ENCODE data around the gene DIAPH2. TPM values are rescaled to one million over a fixed set of nuclear protein-coding genes. Genes with fewer than 3 reads are reported as not detected.

DIAPH2 gene
- total RNA-seq, 3 donors from 2014 or later = 27.4 to 66.4 (median 30.8) TPM

DNA sequence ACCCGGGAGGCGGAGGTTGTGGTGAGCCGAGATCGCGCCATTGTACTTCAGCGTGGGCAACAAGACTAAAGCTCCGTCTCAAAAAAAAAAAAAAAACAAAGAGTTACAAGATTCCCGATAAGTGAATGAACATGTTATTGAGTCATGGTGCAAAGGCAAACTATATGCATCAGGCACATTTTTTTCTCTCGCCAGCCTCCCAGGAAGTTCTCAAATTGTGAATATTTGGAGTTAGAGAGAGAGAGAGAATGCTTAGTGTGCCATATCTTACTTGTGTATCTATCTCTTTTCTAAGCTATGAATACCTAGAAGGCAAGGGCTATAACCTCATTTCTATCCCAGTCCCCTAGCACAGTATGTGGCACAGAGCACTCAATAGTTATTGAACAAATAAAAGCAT is 599.9 kb downstream of the DIAPH2 start:
- no peak overlapping the region for H3K4me3 ChIP-seq
- H3K27ac ChIP-seq = no peak overlapping the region
- intact Hi-C loops (cut with DNase I; ENCODE audit: low total_unique reads) = no loop called here
- no peaks in the 10 kb centered on the region for H3K4me1 ChIP-seq
- no peaks in the 10 kb centered on the region for H3K36me3 ChIP-seq
- no peak for DNase-seq (ENCODE audit: low spot score in 2 of 2)
- peaks cover 0 to 10% of the 10 kb centered on the region in 2 donors for H3K27me3 ChIP-seq
- no peaks in the 10 kb centered on the region for H3K9me3 ChIP-seq
- no peak for TF ChIP-seq POLR2A (IDR thresholded peaks at IDR 0.05)
- TF ChIP-seq, protein P1, sequence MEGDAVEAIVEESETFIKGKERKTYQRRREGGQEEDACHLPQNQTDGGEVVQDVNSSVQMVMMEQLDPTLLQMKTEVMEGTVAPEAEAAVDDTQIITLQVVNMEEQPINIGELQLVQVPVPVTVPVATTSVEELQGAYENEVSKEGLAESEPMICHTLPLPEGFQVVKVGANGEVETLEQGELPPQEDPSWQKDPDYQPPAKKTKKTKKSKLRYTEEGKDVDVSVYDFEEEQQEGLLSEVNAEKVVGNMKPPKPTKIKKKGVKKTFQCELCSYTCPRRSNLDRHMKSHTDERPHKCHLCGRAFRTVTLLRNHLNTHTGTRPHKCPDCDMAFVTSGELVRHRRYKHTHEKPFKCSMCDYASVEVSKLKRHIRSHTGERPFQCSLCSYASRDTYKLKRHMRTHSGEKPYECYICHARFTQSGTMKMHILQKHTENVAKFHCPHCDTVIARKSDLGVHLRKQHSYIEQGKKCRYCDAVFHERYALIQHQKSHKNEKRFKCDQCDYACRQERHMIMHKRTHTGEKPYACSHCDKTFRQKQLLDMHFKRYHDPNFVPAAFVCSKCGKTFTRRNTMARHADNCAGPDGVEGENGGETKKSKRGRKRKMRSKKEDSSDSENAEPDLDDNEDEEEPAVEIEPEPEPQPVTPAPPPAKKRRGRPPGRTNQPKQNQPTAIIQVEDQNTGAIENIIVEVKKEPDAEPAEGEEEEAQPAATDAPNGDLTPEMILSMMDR (IDR thresholded peaks at IDR 0.05) = no peak

DNA sequence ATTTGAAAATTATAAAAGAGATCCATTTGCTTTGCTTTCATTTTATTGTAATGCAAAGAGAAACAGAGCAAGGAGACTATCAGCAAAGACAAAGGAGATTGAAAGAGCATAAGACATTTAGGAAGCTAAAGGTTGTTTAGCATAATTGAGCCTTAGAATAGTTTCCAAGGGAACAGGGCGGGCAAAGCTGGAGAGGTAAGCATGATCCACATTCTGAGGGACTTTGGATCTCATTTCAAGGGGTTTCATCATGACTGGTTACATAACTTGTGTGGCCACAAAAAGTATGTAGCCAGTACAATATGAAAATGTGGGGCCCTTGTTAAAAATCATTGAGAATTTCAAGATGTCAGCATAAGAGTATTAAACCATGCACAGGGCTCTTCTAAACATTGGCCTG is 605.6 kb downstream of the DIAPH2 start:
- H3K4me1 ChIP-seq = no peaks in the 10 kb centered on the region
- H3K27ac ChIP-seq = no peak overlapping the region
- no peaks in the 10 kb centered on the region for H3K36me3 ChIP-seq
- H3K27me3 ChIP-seq = peaks cover 0 to 10% of the 10 kb centered on the region in 2 donors
- H3K9me3 ChIP-seq = no peaks in the 10 kb centered on the region
- intact Hi-C loops (cut with DNase I; ENCODE audit: low total_unique reads) = no loop called here
- DNase-seq (ENCODE audit: low spot score in 2 of 2) = no peak
- TF ChIP-seq POLR2AphosphoS5 (IDR thresholded peaks at IDR 0.05) (no peak), POLR2A (IDR thresholded peaks at IDR 0.05) (no peak)
- TF ChIP-seq, protein P1 (IDR thresholded peaks at IDR 0.05) = no peak
- no peak overlapping the region for H3K4me3 ChIP-seq

DNA sequence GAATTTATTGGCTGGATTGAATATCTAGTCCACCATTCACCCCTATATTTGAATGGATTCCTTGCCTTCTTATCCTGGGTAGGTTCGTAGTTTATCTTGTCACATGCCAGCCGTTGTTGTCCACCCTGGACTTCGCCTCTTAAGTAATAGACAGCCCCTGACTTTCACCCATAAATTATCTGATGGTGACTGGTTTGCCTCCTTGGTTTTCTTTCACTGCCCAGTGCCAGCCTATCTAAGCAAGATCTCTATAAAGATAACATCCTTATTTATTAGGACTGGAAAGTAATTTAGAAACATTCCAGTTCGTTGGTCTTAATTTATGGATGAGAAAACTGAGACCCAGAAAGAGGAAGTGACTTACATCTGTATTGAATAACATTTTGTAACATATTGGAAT is 609.4 kb downstream of the DIAPH2 start:
- Histone ChIP-seq H3K36me3 (no peaks in the 10 kb centered on the region), H3K27ac (no peak overlapping the region), H3K4me3 (no peak overlapping the region), H3K4me1 (no peaks in the 10 kb centered on the region), H3K27me3 (peaks cover 0 to 5% of the 10 kb centered on the region in 2 donors), H3K9me3 (no peaks in the 10 kb centered on the region)
- TF ChIP-seq, protein P1 (IDR thresholded peaks at IDR 0.05) = no peak
- TF ChIP-seq POLR2AphosphoS5 (IDR thresholded peaks at IDR 0.05) (no peak), POLR2A (IDR thresholded peaks at IDR 0.05) (no peak)
- DNase-seq (ENCODE audit: low spot score in 2 of 2) = no peak
- intact Hi-C loops (cut with DNase I; ENCODE audit: low total_unique reads) = no loop called here

DNA sequence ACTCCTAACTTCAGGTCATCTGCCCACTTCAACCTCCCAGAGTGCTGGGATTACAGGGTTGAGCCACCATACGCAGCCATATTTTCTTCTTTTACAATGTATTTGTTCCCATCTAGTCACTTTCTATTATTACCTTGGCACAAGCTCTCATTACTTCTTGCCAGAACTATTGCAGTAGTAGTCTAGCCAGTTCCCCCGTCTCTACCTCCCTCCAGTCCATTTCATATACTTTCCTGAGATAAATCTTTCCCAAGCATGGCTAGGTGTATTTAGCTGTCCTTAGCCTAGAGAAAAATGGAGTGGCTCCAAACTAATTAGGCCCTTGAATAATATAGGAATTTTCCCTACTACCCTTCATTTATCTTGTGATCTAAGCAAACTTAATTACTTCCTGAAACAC is 611.3 kb downstream of the DIAPH2 start:
- intact Hi-C loops (cut with DNase I; ENCODE audit: low total_unique reads) = no loop called here
- no peak for TF ChIP-seq POLR2AphosphoS5 (IDR thresholded peaks at IDR 0.05)
- no peak for TF ChIP-seq POLR2A (IDR thresholded peaks at IDR 0.05)
- TF ChIP-seq, protein P1 (IDR thresholded peaks at IDR 0.05) = no peak
- DNase-seq (ENCODE audit: low spot score in 2 of 2) = no peak
- H3K27me3 ChIP-seq = peaks cover 0 to 11% of the 10 kb centered on the region in 2 donors
- no peaks in the 10 kb centered on the region for H3K9me3 ChIP-seq
- H3K4me3 ChIP-seq = no peak overlapping the region
- no peak overlapping the region for H3K27ac ChIP-seq
- no peaks in the 10 kb centered on the region for H3K4me1 ChIP-seq
- no peaks in the 10 kb centered on the region for H3K36me3 ChIP-seq

DNA sequence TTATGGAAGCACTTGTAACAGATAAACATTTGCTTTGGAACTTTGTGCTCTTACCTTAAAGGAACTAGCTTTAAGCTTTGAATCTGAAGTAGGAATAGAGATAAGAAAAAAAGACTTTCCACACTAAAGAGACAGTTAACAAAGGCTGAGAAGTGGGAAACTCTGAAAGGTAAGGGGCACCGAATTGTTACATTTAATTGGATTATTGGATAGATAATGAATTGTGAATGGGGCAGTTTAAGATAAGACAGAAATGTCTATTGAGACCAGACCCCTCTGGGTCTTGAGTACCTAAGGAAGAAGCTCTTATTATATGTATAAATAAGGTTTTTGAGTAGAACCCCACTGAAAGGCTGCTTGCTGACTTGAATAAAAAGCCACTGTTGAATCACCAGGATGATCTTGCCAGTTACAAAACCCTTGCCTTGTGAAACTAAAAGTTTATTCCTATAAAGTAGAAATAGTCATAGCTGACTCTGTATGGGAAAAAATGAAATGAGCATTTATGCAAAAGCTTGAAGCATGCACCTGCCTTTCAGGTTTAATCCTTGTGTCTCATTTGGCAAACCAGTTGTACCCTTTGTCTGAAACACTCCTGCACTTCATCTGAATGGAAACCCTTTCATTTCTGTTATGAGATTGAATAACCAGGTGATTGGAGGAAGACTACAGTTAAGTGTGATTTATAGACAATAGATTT is 622.3 kb downstream of the DIAPH2 start:
- Histone ChIP-seq H3K36me3 (no peaks in the 10 kb centered on the region), H3K9me3 (no peaks in the 10 kb centered on the region), H3K27me3 (peaks cover 0 to 15% of the 10 kb centered on the region in 2 donors), H3K4me3 (no peak overlapping the region), H3K4me1 (no peaks in the 10 kb centered on the region), H3K27ac (no peak overlapping the region)
- TF ChIP-seq, protein P1 (IDR thresholded peaks at IDR 0.05) = no peak
- TF ChIP-seq POLR2AphosphoS5 (IDR thresholded peaks at IDR 0.05) (no peak), POLR2A (IDR thresholded peaks at IDR 0.05) (no peak)
- intact Hi-C loops (cut with DNase I; ENCODE audit: low total_unique reads) = no loop called here
- DNase-seq (ENCODE audit: low spot score in 2 of 2) = no peak

Data from breast epithelium (tissue), 4 donors.